ENCODE data around the gene ZSCAN21. TPM values are rescaled to one million over a fixed set of nuclear protein-coding genes. Genes with fewer than 3 reads are reported as not detected.
A peak's percentile ranks its signal among the peaks of the same experiment; 100 is the strongest.

Gene ZSCAN21
- total RNA-seq, 1 donor from 2014 or later = 9.4 TPM

DNA sequence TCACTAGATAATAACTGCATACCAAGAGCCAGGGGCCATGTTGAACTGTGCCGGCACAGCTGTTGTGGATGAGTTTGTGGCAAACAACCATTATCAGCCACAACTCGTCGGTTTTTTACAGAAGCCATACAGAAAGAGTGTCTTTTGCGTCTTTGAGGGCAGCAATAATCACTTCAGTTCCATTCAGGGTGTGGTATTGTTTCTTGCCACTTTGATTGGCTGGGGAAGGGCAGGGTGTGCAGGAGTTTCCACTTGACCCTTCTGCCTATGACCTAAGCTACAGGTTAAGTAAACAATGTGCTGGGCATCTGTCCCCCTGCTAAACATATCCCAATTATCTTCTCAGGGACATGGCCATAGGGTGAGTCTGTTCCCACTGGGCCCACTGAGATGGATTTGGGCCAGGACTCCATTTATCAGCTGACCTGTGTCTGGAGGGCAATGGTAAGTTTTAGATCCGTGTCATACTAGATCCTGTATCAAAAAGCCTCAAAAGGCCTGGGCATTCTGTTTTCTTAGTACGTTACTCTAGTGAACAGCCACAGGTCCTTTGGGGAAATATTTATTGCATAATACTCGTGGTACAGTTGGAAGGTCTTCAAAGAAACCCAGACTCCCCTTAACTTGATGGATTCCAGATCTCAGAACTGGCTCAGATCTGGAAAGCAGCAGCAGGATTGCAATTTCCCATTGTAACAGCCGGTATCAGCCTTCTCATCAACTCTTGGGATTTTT is 16.0 kb downstream of the ZSCAN21 start:
- DNase-seq (ENCODE audit: missing footprints) = no peak
- peak; percentile 65 for ATAC-seq
- intact Hi-C loops (cut with DNase I) = no loop called here

DNA sequence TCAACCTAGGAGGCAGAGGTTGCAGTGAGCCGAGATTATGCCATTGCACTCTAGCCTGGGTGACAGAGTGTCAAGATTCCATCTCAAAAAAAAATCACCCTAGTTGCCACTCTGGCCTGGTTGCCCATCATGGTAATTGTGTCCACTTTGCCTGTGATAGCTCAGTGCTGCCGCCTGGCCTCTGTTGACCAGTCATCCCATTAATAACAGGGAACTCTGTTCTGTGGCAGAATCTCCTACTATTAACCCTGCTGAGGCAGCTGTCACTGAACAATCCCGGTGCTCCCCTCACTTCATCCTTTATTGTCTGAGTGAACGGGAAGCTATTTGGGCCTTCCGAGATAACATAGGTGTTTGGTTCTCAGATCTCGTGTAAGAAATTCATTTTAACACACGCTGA is 17.4 kb downstream of the ZSCAN21 start:
- no peak for ATAC-seq
- no peak for DNase-seq (ENCODE audit: missing footprints)
- intact Hi-C loops (cut with DNase I) = no loop called here

DNA sequence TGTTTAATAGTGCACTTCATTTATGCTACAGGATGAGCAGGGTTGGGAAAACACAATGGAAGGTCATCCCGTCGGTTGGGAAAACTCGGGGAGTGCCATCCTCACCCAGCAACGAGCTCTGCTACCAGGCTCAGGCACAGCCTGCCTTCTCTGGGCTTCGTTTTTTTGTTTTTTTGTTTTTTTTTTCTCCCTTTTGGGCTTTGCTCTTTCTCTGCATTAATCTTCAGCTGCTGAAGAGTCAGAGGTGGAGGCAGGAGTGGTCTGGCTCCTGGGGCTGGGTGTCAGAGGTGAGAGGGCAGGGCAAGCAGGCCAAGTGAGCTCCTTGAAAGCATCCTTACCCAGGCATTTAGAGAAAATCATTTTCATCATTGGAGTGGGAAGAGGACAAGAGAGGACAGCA is 20.4 kb downstream of the ZSCAN21 start:
- DNase-seq (ENCODE audit: missing footprints) (no peak), ATAC-seq (no peak)
- intact Hi-C loops (cut with DNase I) = no loop called here

DNA sequence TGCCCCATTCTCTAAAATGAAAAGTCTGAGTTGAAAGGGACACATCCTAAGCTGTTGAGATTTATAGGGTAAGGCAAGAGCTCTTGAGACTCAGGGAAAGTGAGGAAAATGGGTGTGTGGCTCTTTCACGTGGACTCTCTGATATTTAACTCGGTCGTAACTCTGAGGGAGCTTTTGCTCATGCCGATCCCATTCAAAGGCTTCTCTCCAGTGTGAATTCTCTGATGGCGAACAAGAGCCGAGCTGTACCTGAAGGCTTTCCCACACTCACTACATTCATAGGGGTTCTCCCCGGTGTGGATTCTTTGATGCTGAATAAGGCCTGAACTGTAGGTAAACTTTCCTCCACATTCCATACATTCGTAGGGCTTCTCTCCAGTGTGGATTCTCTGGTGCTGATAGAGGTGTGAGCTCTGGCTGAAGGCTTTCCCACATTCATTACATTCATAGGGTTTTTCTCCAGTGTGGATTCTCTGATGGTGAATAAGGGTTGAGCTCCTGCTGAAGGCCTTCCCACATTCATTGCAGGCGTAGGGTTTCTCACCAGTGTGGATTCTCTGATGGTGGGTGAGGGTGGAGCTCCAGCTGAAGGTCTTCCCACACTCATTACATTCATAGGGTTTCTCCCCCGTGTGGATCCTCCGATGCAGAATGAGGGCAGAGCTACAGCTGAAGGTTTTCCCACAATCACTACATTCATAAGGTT is 21.6 kb downstream of the ZSCAN21 start:
- DNase-seq (ENCODE audit: missing footprints) (no peak), ATAC-seq (no peak)
- intact Hi-C loops (cut with DNase I) = no loop called here

DNA sequence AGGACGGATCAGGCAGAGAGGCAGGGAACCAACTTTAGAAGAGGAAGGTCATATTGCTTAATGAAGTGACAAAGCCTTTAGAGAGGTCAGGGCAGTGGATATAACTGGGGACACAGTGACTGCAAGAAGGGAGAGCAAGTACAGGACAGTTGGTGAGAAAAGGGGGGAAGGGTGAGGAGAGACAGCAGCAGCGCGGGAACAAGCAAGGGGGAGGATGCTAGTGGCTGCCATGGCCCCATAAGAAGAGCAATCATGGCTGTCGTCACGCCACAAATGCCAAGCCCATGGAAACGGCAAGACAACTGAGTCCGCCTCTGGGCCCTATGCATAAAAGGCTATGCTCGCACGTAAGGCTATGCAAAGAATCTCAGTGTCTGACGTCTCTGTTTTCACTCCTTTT is 22.9 kb downstream of the ZSCAN21 start:
- ATAC-seq (no peak), DNase-seq (ENCODE audit: missing footprints) (no peak)
- intact Hi-C loops (cut with DNase I) = no loop called here

DNA sequence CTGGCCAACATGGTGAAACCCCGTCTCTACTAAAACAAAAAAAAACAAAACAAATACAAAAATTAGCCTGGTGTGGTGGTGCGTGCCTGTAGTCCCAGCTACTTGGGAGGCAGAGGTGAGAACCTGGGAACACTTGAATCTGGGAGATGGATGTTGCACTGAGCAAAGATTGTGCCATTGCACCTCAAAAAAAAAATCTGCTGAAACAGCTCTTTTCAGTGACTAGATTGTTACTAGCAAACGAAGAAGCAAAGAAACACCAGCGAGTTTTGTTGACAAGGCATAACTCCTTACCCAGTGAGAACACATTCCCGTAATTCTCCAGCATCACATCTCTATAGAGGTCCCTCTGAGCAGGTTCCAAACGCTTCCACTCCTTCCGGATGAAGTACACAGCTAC is 25.3 kb downstream of the ZSCAN21 start:
- DNase-seq (ENCODE audit: missing footprints) (no peak), ATAC-seq (no peak)
- intact Hi-C loops (cut with DNase I) = no loop called here

DNA sequence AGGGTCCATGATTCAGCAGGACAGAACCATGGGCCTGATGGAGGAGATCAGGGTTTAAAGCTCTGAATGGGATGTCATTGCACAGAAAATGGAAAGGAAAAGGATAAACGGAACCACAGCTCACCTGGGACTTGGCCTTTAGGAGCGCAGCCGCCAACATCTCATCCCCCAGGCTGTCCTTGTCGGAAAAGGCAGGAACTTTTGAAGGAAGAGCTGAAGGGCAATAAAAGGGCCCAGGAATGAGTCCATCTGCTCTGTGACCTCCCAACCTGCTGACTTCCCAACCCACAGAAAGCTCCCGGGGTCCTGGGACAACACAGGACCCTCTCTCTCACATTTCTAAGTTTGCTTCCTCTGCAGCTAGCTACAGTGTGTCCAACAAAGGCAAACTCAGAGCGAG is 25.8 kb downstream of the ZSCAN21 start:
- intact Hi-C loops (cut with DNase I) = no loop called here
- no peak for ATAC-seq
- DNase-seq (ENCODE audit: missing footprints) = no peak

DNA sequence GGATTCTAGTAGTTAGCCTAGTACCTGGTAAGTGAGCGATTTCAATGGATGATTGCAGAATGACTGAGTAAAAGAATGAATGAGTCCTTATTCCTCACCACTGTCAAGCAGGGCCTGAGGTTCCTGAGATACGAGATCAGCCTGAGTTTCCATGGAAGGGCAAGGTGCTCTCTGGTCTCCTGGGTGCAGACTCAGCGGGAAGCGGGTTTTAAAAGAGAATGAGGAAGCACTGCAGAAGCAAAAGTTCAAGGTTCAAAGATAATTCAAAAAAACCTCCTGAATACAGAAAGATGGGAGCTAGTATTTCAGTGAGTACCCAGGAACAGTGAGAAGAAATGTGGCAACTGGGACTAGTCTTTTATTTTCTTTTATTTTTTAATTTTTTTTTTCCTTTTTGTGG is 27.6 kb downstream of the ZSCAN21 start:
- DNase-seq (ENCODE audit: missing footprints) (no peak), ATAC-seq (no peak)

DNA sequence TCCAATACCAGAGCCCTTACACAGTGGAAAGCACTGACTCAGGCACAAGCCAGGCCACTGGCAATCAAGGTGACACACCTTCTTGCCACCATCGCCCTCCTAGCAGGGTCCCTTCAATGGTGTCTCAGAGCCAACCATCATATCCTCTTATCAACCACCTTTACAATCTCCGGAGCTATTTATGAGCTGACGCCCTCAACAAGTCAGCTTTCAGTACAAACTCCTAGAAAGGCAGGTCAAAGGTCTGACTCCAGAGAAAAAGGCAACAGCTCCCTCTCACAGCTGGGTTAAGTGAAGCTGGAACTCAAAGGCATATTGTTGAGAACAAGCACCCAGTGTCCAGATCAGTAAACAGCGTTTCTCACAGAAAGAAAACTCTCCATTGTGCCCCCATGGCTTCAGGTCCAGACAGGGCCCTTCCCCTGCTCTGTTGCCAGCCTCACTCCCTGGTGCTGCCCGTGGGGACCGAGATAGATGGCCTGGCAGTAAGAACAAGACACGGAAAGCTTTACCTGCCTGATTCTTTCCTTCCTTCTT is 29.5 kb downstream of the ZSCAN21 start:
- intact Hi-C loops (cut with DNase I) = no loop called here
- DNase-seq (ENCODE audit: missing footprints) = no peak
- ATAC-seq = no peak

More for the DNA sequence above, 27.6 kb downstream of the ZSCAN21 start:
- intact Hi-C loops (cut with DNase I) = no loop called here

DNA sequence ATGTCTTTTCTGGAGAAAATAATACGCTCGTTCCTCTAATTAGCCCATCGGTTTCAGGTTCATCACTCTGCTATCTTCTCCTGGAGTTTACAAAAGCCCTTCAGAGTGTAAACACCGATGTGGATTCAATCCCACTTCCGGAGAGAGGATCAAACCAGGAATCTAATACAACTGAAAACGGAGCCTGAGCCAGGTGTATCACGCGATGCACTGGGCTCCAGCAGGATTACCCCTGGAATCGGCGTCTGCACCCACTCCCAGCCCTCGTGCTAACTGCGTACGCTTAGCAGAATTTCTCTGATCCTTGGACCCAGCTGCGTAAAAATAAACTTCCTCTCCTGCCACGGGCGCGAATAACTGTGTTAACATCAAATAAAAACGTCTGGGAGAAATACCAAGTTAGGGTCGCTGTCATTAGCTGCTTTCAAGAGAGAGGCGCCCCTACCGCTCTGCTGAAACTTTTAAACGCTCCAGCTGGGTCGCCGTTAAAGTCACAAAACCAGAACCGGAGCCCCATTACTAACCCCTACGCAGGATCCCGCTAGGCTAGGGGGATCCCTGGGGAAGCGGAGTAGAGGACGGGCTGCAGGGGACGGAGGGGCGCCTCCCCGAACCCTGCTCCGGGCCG is 31.4 kb downstream of the ZSCAN21 start:
- DNase-seq (ENCODE audit: missing footprints) (no peak), ATAC-seq (no peak)
- intact Hi-C loops (cut with DNase I) = loop anchor here (2.0 to 10.0 kb wide), 3 partner anchors 32 to 166 kb away; partner anchors contain the start of genes TRIM4 and ZSCAN21

DNA sequence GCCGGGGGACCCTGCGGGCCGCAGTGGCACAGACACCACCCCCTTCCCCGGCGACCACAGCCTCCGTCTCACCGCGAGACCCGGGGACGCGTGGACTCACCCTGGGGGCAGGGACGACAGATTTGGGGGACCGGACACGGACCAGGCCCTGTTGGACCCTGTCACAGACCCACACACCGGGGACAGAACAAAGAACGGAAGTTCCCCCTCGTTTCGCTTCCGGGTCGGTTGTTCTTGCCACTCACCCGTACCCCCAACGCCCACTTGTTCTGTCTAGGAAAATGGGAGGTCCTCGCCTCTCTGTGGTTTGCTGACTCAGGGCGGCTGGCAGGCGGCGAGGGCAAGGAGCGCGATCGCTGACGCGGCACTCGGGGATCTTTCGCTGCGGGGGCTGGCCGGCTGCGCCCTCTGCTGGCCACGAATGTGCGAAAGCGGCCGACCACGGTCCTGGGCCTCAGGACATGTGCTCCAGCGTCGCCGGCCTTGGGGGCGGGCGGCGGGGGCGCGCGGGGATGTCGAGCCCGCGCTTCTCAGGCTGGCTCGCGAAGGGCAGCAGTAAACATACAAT is 32.0 kb downstream of the ZSCAN21 start, which contains the start of gene ZNF3:
TSS of gene ZNF3 (minus strand) at position 189 of the 568 bp plus-strand sequence. CDS start 4,366 bp downstream, outside the sequence.
- DNase-seq (ENCODE audit: missing footprints) (peak; percentile 98), ATAC-seq (peak; percentile 97)
- intact Hi-C loops (cut with DNase I) = loop anchor here (1.0 to 10.0 kb wide), 4 partner anchors 19 to 167 kb away; partner anchors contain the start of genes TRIM4 and ZSCAN21

DNA sequence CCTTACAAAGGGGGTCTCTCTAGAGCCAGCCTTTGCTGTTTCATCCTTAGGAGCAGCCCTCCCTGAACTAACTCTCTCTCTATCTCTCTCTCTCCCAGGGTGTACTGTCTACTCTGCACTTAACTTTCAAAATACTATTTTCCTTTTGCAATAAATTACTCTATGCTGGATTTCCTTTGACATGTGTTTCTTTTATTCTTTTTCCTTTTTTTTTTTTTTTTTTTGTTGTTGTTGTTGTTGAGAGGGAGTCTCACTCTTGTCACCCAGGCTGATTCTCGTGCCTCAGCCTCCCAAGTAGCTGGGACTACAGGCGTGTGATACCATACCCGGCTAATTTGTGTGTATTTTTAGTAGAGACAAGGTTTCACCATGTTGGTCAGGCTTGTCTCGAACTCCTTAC is 33.4 kb downstream of the ZSCAN21 start:
- intact Hi-C loops (cut with DNase I) = loop anchor here (1.0 to 10.0 kb wide), 3 partner anchors 17 to 168 kb away; partner anchors contain the start of gene TRIM4
- DNase-seq (ENCODE audit: missing footprints) (no peak), ATAC-seq (no peak)

DNA sequence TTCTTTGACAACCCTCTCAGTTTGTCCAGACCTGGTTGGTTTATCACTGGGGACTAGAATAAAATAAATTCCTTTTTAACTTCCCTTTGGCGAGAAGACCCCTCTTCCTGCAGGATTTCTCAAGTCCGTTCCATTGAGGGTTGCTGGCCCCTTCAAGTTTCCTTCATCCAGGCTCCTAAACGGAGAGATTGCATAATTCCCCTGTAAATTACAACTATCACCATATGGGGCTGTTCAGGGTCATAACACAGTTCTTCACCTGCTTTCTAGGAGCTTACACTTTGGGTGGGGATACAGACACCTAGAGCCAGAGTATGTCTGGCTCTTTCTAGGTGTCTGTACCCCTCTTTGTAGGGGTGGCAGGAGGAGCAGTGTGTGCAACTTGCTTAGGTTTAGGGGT is 35.9 kb downstream of the ZSCAN21 start:
- ATAC-seq = no peak

DNA sequence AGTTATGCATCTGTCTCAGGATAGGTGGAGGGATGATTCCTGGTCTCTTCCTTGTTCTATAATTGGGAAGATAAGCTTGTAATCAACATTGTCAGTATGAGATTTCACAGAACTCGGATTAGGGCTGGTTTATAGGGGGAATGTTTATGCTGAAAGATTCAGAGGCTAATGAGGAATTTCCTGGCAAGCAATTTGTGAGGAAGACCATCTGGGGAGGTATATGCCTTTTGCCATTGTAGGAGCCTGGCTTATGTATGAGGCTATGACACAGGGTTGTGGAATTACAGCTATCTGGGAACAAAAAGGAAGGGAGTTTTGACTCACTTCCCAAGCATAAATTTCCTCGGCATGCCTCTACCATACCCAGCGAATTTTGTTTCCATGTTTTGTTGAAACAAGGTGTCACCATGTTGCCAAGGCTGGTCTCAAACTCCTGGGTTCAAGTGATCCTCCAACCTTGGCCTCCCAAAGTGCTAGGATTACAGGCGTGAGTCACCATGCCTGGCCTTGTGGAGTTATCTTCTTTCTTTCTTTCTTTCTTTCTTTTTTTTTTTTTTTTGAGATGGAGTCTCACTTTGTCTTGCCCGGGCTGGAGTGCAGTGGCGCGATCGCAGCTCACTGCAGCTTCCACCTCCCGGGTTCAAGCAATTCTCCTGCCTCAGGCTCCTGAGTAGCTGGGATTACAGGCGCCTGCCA is 37.6 kb downstream of the ZSCAN21 start:
- ATAC-seq = no peak
- DNase-seq (ENCODE audit: missing footprints) = no peak
- intact Hi-C loops (cut with DNase I) = loop anchor here (10.0 kb wide), 1 partner anchor 172 kb away; the partner anchor contains the start of gene TRIM4

More for the DNA sequence above, 35.9 kb downstream of the ZSCAN21 start:
- DNase-seq (ENCODE audit: missing footprints) = no peak
- intact Hi-C loops (cut with DNase I) = loop anchor here (10.0 kb wide), 1 partner anchor 171 kb away; the partner anchor contains the start of gene TRIM4

DNA sequence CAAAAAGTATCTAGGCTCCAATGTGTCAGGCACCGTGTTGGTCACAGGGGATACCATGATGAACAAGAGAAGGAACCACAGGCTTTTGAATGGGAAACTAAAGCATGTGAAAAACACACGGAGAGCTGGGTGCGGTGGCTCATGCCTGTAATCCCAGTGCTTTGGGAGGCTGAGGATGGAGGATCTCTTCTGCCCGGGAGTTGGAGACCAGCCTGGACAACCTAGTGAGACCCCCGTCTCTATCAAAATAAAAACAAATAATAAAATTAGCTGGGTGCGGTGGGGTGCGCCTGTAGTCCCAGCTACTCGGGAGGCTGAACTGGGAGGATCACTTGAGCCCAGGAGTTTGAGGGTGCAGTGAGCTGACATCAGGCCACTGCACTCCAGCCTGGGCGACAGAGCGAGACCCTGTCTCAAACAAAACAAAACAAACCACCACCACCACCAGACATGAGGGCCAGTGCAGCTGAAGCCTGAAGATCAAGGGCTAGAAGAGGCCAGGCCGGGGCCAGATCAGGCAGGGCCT is 38.6 kb downstream of the ZSCAN21 start:
- intact Hi-C loops (cut with DNase I) = loop anchor here (10.0 kb wide), 1 partner anchor 173 kb away; the partner anchor contains the start of gene TRIM4
- DNase-seq (ENCODE audit: missing footprints) = no peak

DNA sequence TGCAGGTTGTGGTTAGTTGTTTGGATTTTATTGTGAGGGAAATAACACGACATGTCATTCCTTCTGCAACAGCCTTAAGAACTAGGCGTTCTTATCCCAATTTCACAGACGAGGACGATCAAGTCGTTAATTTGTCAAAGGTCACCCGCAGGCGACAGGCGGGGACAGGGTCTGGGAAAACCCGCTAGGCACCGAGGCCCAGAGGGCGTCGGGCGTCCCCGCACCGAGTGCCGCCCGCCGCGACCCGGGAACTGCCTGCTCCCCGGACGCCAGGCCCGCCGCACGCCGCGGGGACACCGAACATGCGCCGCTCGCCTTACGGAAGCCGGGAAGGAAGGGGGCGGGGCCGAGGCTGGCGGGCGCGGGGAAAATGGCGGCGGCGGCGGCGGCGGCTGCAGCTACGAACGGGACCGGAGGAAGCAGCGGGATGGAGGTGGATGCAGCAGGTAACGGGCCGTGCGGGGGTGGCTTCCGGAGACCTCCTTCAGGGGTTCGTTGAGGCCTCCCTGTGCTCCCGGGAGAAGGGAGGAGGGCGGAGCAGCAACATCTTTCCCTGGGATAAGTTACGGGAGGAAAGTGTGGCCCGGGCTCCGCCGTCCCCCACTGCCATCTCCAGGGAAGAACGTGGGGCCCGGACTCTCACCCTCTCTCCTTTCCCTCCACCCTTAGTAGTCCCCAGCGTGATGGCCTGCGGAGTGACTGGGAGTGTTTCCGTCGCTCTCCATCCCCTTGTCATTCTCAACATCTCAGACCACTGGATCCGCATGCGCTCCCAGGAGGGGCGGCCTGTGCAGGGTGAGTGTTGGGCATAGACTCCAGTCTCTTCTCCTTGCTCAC is 39.3 kb downstream of the ZSCAN21 start, which contains the start of gene COPS6:
TSS of gene COPS6 (plus strand) at position 349 of the 837 bp plus-strand sequence. CDS start at position 371, 22 bp downstream.
- DNase-seq (ENCODE audit: missing footprints) (peak; percentile 93), ATAC-seq (peak; percentile 90)
- intact Hi-C loops (cut with DNase I) = loop anchor here (10.0 kb wide), 1 partner anchor 174 kb away; the partner anchor contains the start of gene TRIM4

More for the DNA sequence above, 38.6 kb downstream of the ZSCAN21 start:
- no peak for ATAC-seq
